ENCODE data around the gene MPP3.
"Not testable (repeated sequence)": the region's sequence is repeated elsewhere in the genome, so short reads cannot be mapped to it uniquely, and the experiment has no call there.

MPP3 gene

DNA sequence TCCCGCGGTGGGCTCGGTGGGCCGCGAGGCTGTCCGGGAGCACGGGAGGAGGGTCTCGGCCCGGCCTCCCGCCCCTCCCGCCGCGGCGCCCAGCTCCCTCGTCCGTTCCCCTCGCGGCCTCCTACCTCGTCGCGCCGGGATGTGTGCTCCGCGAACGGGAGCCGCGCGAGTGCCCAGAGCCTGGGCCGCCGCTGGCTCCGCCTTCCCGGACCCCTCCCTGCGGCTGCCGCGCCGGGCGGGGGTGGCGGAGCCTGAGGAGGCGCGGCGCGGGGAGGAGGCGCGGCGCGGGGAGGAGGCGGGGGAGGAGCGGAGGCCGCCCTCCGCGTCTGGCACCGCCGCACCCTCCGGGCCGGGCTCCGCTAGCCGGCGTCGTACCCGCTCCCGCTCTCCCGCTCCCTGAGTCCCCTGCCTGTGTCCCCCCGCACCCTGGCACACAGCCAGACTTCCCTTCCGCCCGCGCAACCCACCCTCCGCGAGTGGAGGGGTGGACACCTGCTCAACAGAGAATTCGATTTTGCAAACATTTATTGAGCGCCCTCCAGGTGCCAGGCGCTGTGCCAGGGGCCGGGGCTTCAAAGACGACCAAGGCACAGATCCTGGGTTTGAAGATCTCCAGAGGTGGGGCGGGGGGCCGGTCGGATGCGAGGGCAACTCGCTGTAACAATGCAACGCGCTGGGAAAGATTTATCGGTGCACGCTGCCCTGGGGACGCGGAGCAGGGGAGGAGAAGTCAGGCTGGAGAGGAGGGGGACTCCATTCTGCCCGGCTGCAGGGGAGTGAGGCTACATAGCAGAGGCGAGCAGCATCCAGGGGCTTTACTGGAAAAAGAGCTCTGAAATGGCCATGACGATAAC, at the start of gene MPP3:
Gene MPP3, minus strand, starts transcription at position 171 of the 854 bp plus-strand sequence. CDS start 1,240 bp downstream, outside the sequence.
- no peak for FAIRE-seq
- DNase-seq (ENCODE audit: extremely low spot score, insufficient read length, low read depth), result peak; percentile 15

DNA sequence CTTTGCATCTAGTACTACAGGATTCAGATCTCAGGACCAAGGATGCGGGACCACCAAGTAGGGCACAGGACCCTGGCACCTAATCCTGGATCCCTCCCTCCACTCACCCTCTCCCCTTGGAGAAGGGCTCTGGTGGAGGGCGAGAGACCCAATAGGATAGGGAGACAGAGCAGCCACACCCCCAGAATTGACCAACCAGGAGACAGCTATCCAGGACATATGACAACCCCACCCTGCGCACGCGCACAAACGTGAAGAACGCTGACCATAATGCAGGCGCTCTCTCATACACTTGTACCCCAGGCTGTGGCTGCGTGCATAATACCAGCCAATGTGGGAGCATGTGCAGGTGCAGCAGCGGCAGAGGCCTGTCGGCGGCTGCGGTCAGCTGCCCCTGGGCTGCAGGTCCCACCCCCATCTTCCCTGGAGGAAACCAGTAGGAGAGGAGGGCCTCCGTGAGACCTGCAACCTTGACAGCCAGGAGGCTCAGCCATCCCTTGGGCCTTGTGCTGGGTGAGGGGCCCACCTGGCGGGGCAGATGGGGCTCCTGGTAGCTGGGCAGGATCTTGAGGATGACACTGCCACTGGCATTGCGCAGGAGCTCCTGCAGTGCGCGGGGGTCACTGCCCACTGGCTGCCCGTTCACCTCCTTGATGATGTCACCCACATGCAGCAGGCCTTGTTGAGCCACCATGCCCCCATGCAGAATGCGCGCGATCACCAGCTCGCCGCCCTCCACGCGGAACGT, 49.0 kb upstream of the MPP3 start:
- no peak for DNase-seq (ENCODE audit: extremely low spot score, insufficient read length, low read depth)

DNA sequence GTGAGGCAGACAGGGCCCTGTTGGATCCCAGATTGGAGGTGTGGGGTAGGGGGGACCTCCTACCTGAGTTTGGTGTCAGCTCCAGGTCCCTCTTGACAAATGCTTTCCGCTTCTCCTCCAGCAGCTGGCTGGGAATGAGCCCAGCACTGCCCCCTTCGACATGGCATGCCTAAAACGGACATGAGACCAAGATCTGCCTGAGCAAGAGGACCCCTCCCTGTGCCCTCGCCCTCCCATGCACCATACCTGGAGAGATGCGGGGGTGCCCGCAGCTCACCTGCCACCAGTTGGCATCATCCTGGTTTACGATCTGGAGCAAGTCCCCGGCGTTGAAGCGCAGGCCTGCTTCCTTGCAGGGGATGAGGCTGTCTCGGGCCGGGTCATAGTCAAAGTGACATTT, 48.2 kb upstream of the MPP3 start:
- DNase-seq (ENCODE audit: extremely low spot score, insufficient read length, low read depth) (no peak), FAIRE-seq (no peak)

More for the DNA sequence above, 49.0 kb upstream of the MPP3 start:
- FAIRE-seq, result no peak

GRCh38 chr17:43880420-43880991, 47.6 kb upstream of the MPP3 start:
- peak; percentile 80 for FAIRE-seq

GRCh38 chr17:43879723-43880419, 46.9 kb upstream of the MPP3 start:
- DNase-seq (ENCODE audit: extremely low spot score, insufficient read length, low read depth) (no peak), FAIRE-seq (no peak)

More at GRCh38 chr17:43880420-43880991, 47.6 kb upstream of the MPP3 start:
- peak; percentile 32 for DNase-seq (ENCODE audit: extremely low spot score, insufficient read length, low read depth)

DNA sequence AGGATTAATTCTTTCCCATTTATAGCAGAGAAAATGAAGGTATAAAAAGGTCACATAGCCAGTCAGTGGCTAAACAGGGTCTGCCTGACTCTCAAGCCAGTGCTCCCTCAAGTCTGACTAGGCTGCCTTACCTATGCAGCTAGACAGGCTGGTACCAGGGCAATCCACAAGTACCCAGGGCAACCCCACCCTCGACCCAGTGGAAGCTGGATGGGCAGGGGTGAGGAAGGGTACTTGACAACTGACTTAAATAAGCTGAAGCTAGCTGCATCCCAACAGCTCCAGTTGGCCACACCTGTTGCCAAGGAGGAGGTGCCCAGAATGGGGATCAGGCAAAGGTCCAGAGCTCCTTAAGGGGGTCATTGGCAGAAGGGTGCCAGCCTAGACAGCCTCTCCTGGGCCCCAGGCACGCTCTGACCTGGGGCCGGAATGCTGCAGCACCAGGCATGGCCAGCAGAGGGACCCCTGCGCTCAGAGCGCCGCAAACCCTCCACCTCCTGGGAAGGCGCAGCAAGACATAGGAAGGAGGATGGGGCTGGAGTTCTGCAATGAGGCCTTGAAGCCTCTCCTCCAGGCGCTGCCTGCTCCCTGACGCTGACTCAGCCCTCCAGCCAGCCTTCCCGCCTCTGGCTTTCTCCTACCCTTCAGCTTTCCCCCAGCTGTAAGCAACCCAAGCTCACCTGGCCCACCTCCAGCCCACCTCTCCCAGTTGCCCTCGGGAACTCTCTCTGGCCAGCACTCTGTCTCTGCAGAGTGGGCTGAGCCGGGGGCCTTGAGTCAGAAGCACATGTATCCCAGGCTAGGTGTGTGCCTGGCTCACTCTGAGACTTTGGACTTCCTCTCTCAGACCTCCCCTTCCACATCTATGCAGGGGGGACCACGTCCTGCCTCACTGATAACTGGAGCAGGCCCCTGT, 45.6 kb upstream of the MPP3 start:
- FAIRE-seq (peak; percentile 93), DNase-seq (ENCODE audit: extremely low spot score, insufficient read length, low read depth) (peak; percentile 60)

DNA sequence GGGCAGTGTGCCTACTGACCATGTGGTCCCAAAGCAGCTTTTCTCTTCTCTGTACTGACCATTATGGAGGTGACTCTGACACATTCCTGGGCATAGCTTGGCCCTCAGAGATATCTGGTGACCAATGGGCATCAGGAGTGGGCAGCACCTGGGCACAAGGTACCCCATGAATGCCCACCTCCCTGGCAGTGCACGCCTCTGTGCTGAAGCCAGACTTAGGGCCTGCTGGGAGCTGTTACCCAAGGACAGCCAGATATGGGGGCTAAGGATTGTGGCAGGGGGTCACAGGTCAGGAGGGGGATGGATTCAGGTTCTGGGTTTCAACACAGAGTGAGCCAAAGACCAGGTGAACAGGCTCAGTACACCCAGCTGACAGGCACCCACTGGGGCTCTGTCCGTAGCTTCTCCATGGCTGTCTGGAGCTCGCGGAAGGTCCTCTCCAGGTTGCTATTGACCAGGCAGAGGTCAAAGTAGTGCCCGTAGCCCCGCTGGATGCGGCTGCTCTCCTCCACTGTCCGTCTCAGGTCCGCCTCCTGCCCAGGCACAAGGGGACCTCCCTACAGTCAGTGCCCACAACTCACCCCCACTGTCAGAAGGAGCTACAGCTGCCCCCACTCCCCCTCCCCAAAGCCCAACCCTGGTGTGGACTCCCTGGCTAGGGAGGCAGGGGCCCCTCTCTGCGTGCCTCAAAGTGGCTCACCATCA, 44.7 kb upstream of the MPP3 start:
- DNase-seq (ENCODE audit: extremely low spot score, insufficient read length, low read depth), result no peak
- no peak for FAIRE-seq

DNA sequence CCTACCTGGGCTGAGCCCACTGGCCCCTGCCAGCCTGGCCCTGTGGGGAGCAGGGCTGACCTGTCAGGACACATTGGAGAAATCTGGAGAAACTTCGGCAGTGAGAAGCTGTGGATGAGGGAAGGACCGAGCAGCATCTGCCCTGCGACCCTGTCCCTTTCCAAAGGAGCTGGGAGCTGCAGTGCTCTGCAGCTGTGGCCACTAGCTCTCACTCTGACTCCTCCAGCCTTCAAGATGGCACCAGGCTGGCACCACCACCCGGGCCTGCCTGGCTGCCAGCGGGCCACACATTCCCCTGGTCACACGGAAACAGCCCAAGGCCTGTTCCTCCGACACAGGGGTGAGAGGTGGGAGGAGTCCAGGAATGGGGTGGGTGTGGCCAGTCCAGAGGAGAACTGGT, 44.1 kb upstream of the MPP3 start:
- no peak for FAIRE-seq
- no peak for DNase-seq (ENCODE audit: extremely low spot score, insufficient read length, low read depth)

GRCh38 chr17:43875476-43876147, 42.7 kb upstream of the MPP3 start:
- FAIRE-seq (no peak), DNase-seq (ENCODE audit: extremely low spot score, insufficient read length, low read depth) (no peak)

GRCh38 chr17:43874293-43874692, 41.3 kb upstream of the MPP3 start:
- no peak for FAIRE-seq
- DNase-seq (ENCODE audit: extremely low spot score, insufficient read length, low read depth), result no peak

GRCh38 chr17:43873815-43874214, 40.9 kb upstream of the MPP3 start:
- no peak for DNase-seq (ENCODE audit: extremely low spot score, insufficient read length, low read depth)
- FAIRE-seq, result no peak

DNA sequence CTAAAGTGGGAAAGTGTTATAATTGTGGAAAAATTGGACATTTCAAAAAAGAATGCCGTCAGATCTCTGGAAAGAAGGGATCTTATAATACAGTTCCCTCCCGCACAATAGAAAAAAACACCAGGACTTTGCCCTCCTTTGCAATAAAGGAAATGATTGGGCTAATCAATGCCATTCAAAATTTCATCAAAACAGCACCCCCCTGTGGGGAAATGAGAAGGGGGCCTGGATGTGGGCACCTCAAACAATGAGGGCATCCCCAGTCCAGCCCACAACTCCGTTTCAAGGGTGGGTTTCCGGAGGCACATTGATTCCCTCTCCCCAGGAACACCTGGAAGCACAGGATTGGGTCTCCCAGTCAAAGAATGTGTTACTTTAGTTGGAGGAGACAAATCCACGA, 40.1 kb upstream of the MPP3 start:
- DNase-seq (ENCODE audit: extremely low spot score, insufficient read length, low read depth) (no peak), FAIRE-seq (no peak)

GRCh38 chr17:43871946-43872690, 39.2 kb upstream of the MPP3 start:
- FAIRE-seq (no peak), DNase-seq (ENCODE audit: extremely low spot score, insufficient read length, low read depth) (no peak)

DNA sequence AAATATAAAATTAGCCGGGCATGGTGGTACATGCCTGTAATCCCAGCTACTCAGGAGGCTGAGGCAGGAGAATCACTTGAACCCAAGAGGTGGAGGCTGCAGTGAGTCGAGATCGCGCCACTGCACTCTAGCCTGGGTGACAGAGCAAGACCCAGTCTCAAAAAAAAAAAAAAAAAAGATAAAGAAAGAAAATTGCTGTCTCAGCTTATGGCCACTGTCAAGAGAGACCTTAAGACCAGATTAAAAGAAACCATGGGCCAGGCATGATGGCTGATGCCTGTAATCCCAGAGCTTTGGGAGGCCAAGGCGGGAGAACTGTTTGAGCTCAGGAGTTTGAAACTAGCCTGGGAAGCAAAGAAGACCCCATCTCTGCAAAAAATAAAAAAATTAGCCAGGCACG, 36.1 kb upstream of the MPP3 start:
- FAIRE-seq; DNase-seq (ENCODE audit: extremely low spot score, insufficient read length, low read depth): not testable (repeated sequence)

DNA sequence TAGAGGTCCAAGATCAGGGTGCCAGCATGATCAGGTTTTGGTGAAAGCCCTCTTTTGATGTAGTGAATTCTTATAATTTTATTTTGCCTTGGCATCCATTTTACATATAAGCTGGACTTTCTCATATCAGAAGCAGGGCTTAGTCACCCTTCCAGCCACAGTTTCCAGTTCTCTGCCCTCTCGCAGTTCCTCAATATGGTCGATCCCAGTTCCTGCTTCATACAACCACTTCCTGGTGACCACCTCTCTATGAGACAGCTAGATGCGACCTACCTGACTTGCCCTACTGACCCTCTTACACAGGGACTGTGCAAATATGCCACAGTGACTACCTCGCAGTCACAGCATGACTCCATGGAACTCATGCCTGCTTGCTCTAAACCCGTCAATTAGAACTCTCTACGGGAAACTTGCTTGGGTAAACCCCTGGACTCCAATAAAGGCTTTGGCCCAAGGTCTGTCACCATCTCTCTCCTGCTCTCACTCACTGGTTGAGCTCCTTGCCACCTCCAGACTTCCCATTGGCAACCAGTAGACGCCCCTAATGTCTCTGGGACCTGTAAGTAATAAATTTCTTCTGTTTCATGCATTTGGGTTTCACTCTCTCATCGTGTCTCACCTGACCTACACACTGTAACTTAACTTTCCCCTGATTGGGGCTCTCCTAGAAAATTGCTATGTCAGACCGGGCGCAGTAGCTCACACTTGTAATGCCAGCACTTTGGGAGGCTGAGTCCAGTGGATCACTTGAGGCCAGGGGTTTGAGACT, 35.5 kb upstream of the MPP3 start:
- FAIRE-seq, result no peak
- DNase-seq (ENCODE audit: extremely low spot score, insufficient read length, low read depth), result no peak

DNA sequence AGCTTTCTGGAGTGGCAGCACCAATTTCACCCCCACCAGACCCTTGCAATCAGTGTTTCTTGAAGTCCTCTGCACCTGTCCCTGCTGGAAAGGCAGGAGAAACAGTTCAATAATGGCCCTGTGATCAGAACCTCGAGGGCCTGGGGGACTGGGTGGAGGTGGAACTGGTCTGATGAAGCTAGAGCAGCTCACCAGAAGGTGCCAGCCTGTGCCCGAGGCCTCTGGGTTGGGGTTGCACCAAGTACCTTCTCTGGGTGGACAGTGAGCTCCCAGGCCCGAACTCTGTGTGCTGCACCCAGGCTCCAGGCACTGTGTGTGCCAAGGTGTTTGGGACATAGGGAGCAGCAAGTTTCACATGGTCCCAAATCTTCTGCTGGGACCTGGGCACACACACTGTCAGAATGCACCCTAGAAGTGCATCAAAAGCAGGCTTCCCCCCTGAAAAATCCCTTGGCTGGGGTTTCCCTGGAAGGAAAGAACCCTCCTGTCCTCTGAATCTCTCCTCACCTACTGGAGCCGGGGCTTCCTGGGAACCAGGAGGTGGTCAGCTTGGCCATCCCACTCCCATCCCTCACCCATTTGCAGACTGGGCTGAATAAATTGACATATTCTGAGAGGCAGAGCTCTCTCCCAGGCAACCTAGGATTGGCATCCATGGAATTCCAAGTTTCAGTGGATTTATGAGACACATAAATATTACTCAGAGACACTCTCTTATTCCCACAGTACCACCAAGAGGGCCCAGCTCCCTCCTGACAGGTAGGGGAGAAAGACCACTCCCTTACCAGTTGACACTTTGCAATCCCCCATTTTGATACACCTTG, 31.4 kb upstream of the MPP3 start:
- DNase-seq (ENCODE audit: extremely low spot score, insufficient read length, low read depth) (no peak), FAIRE-seq (no peak)
